H9 (cell line): ENCODE results near the gene AADAC. TPM values are rescaled to one million over a fixed set of nuclear protein-coding genes. Genes with fewer than 3 reads are reported as not detected.

ENCODE experiments used
- DNase-seq: peaks from one replicate; pipeline ENCODE4 v3.0.0-alpha.2; 2017
- H2AFZ ChIP-seq: one replicate; pipeline ENCODE4 v1.6.1; 2013; ENCODE audit warnings: mild to moderate bottlenecking, low read length, control low read depth, moderate library complexity
- H2AK5ac ChIP-seq: 2 replicates; pipeline ENCODE4 v1.6.1; 2013; ENCODE audit warnings: low read length, control low read depth, mixed read lengths; ENCODE audit not compliant: insufficient read length
- H2BK120ac ChIP-seq: one replicate; pipeline ENCODE4 v1.6.1; 2013; ENCODE audit warnings: low read depth, mild to moderate bottlenecking, low read length, control low read depth, inconsistent platforms; ENCODE audit not compliant: poor library complexity, severe bottlenecking
- H2BK12ac ChIP-seq: 2 replicates; pipeline ENCODE4 v1.6.1; 2013; ENCODE audit warnings: low read length, control low read depth, mixed read lengths, low read depth; ENCODE audit not compliant: insufficient read length
- H2BK15ac ChIP-seq: 2 replicates; pipeline ENCODE4 v1.6.1; 2013; ENCODE audit warnings: low read depth, low read length, control low read depth
- H2BK20ac ChIP-seq: one replicate; pipeline ENCODE4 v1.6.1; 2013; ENCODE audit warnings: low read depth, mild to moderate bottlenecking, low read length, control low read depth, inconsistent platforms; ENCODE audit not compliant: poor library complexity, severe bottlenecking
- H2BK5ac ChIP-seq: 2 replicates; pipeline ENCODE4 v1.6.1; 2013; ENCODE audit warnings: low read length, control low read depth, mixed read lengths; ENCODE audit not compliant: insufficient read length
- H3K14ac ChIP-seq: 2 replicates; pipeline ENCODE4 v1.6.1; 2013; ENCODE audit warnings: low read length, control low read depth; ENCODE audit not compliant: insufficient read depth
- H3K18ac ChIP-seq: 2 replicates; pipeline ENCODE4 v1.6.1; 2013; ENCODE audit warnings: low read depth, mild to moderate bottlenecking, mixed read lengths, low read length, control low read depth; ENCODE audit not compliant: insufficient read length
- H3K23ac ChIP-seq: 2 replicates; pipeline ENCODE4 v1.6.1; 2013; ENCODE audit warnings: low read length, control low read depth, mixed read lengths, low read depth; ENCODE audit not compliant: insufficient read length
- H3K23me2 ChIP-seq: 2 replicates; pipeline ENCODE4 v1.6.1; 2013; ENCODE audit warnings: low read depth, mild to moderate bottlenecking, mixed read lengths, low read length, control low read depth; ENCODE audit not compliant: insufficient read length, poor library complexity, severe bottlenecking
- H3K27ac ChIP-seq: 2 replicates; pipeline ENCODE4 v1.5.1; 2013; ENCODE audit warnings: low read length, control low read depth, mixed read lengths, low read depth; ENCODE audit not compliant: insufficient read length
- H3K27me3 ChIP-seq: 2 replicates; pipeline ENCODE4 v1.6.1; 2013; ENCODE audit warnings: low read length, control low read depth, inconsistent platforms; ENCODE audit not compliant: insufficient read depth
- H3K4ac ChIP-seq: 2 replicates; pipeline ENCODE4 v1.6.1; 2013; ENCODE audit warnings: low read depth, mild to moderate bottlenecking, control low read depth, inconsistent platforms, low read length, moderate library complexity
- H3K4me1 ChIP-seq: 2 replicates; pipeline ENCODE4 v1.6.1; 2013; ENCODE audit warnings: low read length, control low read depth, inconsistent platforms; ENCODE audit not compliant: insufficient read depth
- H3K4me2 ChIP-seq: 2 replicates; pipeline ENCODE4 v1.6.1; 2013; ENCODE audit warnings: low read length, control low read depth, mixed read lengths; ENCODE audit not compliant: insufficient read length, insufficient read depth
- H3K56ac ChIP-seq: 2 replicates; pipeline ENCODE4 v1.6.1; 2013; ENCODE audit warnings: low read depth, mild to moderate bottlenecking, mixed read lengths, low read length, control low read depth; ENCODE audit not compliant: insufficient read length
- H3K79me1 ChIP-seq: 2 replicates; pipeline ENCODE4 v1.6.1; 2013; ENCODE audit warnings: low read depth, mild to moderate bottlenecking, moderate library complexity, low read length, control low read depth, inconsistent platforms; ENCODE audit not compliant: insufficient read depth, poor library complexity, severe bottlenecking
- H3K79me2 ChIP-seq: 2 replicates; pipeline ENCODE4 v1.6.1; 2013; ENCODE audit warnings: low read length, control low read depth, inconsistent platforms; ENCODE audit not compliant: insufficient read depth
- H3K9ac ChIP-seq: 2 replicates; pipeline ENCODE4 v1.6.1; 2013; ENCODE audit warnings: low read length, control low read depth, mixed read lengths; ENCODE audit not compliant: insufficient read length; ENCODE audit errors: extremely low read depth
- H3K9me3 ChIP-seq: one replicate; pipeline ENCODE4 v1.6.1; 2013; ENCODE audit warnings: low read depth, low read length, inconsistent platforms; ENCODE audit not compliant: control insufficient read depth
- H3T11ph ChIP-seq: one replicate; pipeline ENCODE4 v1.6.1; 2013; ENCODE audit warnings: mild to moderate bottlenecking, low read length, control low read depth, inconsistent platforms
- H4K20me1 ChIP-seq: one replicate; pipeline ENCODE4 v1.6.1; 2013; ENCODE audit not compliant: control insufficient read depth, insufficient read length, insufficient read depth
- H4K5ac ChIP-seq: 2 replicates; pipeline ENCODE4 v1.6.1; 2013; ENCODE audit warnings: low read depth, mild to moderate bottlenecking, mixed read lengths, low read length, control low read depth; ENCODE audit not compliant: insufficient read length
- H4K8ac ChIP-seq: replicated peaks from 2 replicates; pipeline ENCODE4 v1.6.1; 2013; ENCODE audit warnings: low read length, control low read depth, mixed read lengths, low read depth; ENCODE audit not compliant: insufficient read length
- H4K91ac ChIP-seq: 2 replicates; pipeline ENCODE4 v1.6.1; 2013; ENCODE audit warnings: low read depth, mild to moderate bottlenecking, moderate library complexity, mixed read lengths, low read length, control low read depth; ENCODE audit not compliant: insufficient read length
- H3K27ac Mint-ChIP-seq, 3 experiments: 2 replicates in 2 of 3; 3 replicates in 1 of 3; pipeline ENCODE4 v1.8.0; 2020 to 2021; ENCODE audit warnings: mixed read lengths in 3 of 3, mild to moderate bottlenecking in 1 of 3, moderate library complexity in 1 of 3
- H3K27me3 Mint-ChIP-seq: 2 replicates; pipeline ENCODE4 v1.8.0; 2021; ENCODE audit warnings: low read depth, mild to moderate bottlenecking, moderate library complexity, mixed read lengths
- H3K36me3 Mint-ChIP-seq, 3 experiments: 2 replicates in 2 of 3; 3 replicates in 1 of 3; pipeline ENCODE4 v1.8.0; 2020 to 2021; ENCODE audit warnings: low read depth in 3 of 3, mixed read lengths in 3 of 3; ENCODE audit not compliant: insufficient read depth in 1 of 3
- H3K4me1 Mint-ChIP-seq, 2 experiments: 2 replicates each; pipeline ENCODE4 v1.8.0; 2020; ENCODE audit warnings: mixed read lengths in 2 of 2
- H3K4me3 Mint-ChIP-seq, 2 experiments: 2 replicates in 1 of 2; 3 replicates in 1 of 2; pipeline ENCODE4 v1.8.0; 2020 to 2021; ENCODE audit warnings: mild to moderate bottlenecking in 2 of 2, mixed read lengths in 2 of 2, moderate library complexity in 1 of 2
- H3K9me3 Mint-ChIP-seq, 2 experiments: 2 replicates in 1 of 2; 3 replicates in 1 of 2; pipeline ENCODE4 v1.8.0; 2020; ENCODE audit warnings: mild to moderate bottlenecking in 2 of 2, mixed read lengths in 2 of 2, moderate library complexity in 1 of 2
- CTCF ChIP-seq: fragments of 200-600 bp; sonication (generic); conservative IDR thresholded peaks from 3 replicates; pipeline ENCODE4 v1.8.0; 2021; ENCODE audit warnings: antibody characterized with exemption, mild to moderate bottlenecking
- WGBS: extraction: QIAGEN DNeasy Blood & Tissue Kit; methylation state at CpG from one replicate; pipeline ENCODE4 v1.1.7; 2013; ENCODE audit warnings: missing lambda C conversion rate, low lambda C conversion rate, mixed read lengths; ENCODE audit not compliant: insufficient read length; ENCODE audit errors: extremely low coverage; 5-methylcytosine and 5-hydroxymethylcytosine counted together
- total RNA-seq: library from RNA; stranded (reverse); gene quantifications from 2 replicates; pipeline ENCODE4 v1.2.1, GENCODE V29; 2021

AADAC gene
- total RNA-seq, 1 experiment from 2014 or later = not detected

- DNase-seq = no peak
- Histone ChIP-seq H4K91ac (no peak overlapping the region), H2BK20ac (no peak overlapping the region), H3K79me2 (no peaks in the 10 kb centered on the region), H2AFZ (no peak overlapping the region), H3K4me2 (no peak overlapping the region), H3T11ph (no peak overlapping the region), H3K79me1 (no peaks in the 10 kb centered on the region), H2AK5ac (no peak overlapping the region), H4K5ac (no peak overlapping the region), H3K4me1 (no peaks in the 10 kb centered on the region), H3K18ac (no peak overlapping the region), H3K27ac (no peak overlapping the region), H2BK120ac (no peak overlapping the region), H3K56ac (no peak overlapping the region), H3K9me3 (no peaks in the 10 kb centered on the region), H2BK12ac (no peak overlapping the region), H3K14ac (no peak overlapping the region), H4K8ac (no peak overlapping the region), H3K9ac (no peak overlapping the region), H2BK15ac (no peak overlapping the region), H3K4ac (no peak overlapping the region), H3K23ac (no peak overlapping the region), H3K27me3 (no peaks in the 10 kb centered on the region), H4K20me1 (no peaks in the 10 kb centered on the region), H2BK5ac (no peak overlapping the region), H3K23me2 (no peaks in the 10 kb centered on the region)
- 100% methylated on average over 1 of the region's 1 CpG for WGBS
- no peaks in the 10 kb centered on the region for H3K27me3 Mint-ChIP-seq
- no peaks in the 10 kb centered on the region; a peak in 1 of 5 replicates for H3K9me3 Mint-ChIP-seq
- no peak overlapping the region for H3K4me3 Mint-ChIP-seq
- H3K36me3 Mint-ChIP-seq = no peaks in the 10 kb centered on the region
- H3K27ac Mint-ChIP-seq = no peak overlapping the region
- peaks cover 0 to 2% of the 10 kb centered on the region in 2 experiments; a peak in 1 of 4 replicates for H3K4me1 Mint-ChIP-seq
- TF ChIP-seq CTCF = no peak
Measured at GRCh38 chr3:151774235-151774634, 39.7 kb upstream of the AADAC start.
